LNCaP clone FGC (cell line): ENCODE results near the gene H2AZ1.

Source experiments
- DNase-seq: peaks from one replicate; pipeline ENCODE4 v3.0.0-alpha.2; 2011; ENCODE audit warnings: low read depth
- H3K4me3 ChIP-seq: 2 replicates; pipeline ENCODE4 v1.5.1; 2011; ENCODE audit warnings: mild to moderate bottlenecking, low read depth, low read length, control low read depth
- CTCF ChIP-seq: IDR thresholded peaks from 2 replicates; pipeline ENCODE4 v1.5.1; 2012; ENCODE audit warnings: mild to moderate bottlenecking; ENCODE audit not compliant: control insufficient read depth, insufficient read depth; ENCODE audit errors: extremely low read depth

H2AZ1 gene

DNA sequence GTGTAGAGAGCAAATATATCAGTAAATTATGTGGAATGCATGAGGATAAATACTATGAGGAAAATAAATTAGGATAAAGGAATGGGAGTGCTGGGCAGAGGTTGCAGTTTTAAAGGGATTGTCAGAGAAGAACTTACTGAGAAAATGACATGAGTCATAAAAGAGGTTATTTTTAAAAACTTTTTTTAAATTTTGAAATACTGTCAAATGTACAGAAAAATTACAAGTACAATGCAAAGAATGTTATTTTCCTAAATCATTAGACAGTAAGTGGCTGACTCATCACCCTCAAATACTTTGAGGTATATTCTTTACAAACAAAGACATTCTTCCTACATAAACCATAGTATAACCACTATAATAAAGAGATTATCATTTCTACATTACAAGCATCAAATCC, 29.8 kb upstream of the H2AZ1 start:
- no peak for TF ChIP-seq CTCF
- no peak overlapping the region for H3K4me3 ChIP-seq
- no peak for DNase-seq

DNA sequence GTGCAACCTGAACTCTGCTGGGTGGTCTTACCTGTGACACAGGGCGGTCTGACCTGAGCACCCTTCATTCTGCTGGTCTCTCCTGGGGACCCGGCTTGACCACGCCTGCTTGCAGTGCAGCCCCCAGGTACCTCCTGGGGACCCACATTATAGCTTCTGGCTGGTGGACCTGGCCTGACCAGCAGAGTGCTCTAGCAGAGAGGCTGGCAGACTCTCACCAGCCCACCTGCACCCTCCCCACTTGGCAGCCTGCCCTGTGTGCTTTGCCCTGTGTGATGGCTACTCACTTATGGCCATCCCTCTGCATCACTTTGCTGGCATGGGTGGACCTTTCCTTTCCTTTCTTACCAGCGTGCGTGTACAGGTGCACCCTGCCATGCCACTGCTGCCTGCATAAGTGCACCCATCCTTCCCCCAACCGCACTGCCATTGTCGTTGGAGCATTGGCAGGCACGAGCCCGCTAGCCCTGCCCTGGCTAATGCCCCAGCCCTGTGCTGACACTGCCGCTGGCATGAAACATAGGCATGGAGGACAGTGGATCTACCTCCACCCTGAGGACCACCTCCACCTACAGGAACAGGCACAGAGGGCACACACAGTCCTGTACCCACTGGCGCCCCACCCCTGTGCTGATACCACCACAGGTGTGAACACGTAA, 21.5 kb upstream of the H2AZ1 start:
- TF ChIP-seq CTCF = no peak
- no peak for DNase-seq

DNA sequence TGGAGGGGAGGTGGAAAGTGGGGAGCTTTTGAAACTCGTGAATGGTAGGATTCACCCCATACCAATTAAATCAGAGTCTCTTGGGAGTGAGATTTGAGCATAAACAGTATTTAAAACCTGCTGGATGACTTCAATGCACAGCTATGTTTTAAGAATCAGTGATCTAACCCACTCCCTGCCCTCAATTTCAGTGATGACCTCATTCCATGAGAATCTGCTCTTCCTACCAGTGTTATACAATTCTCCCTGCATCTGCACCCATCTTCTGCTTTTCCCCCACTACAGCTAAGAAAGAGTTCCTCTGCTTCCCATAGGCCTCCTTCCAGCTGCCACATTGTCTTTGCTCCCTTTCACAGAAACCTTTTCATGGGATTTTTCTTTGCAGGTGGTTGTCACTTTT, 18.3 kb upstream of the H2AZ1 start:
- no peak for DNase-seq
- TF ChIP-seq CTCF = no peak
- no peak overlapping the region for H3K4me3 ChIP-seq

More for the DNA sequence above, 21.5 kb upstream of the H2AZ1 start:
- no peak overlapping the region for H3K4me3 ChIP-seq

DNA sequence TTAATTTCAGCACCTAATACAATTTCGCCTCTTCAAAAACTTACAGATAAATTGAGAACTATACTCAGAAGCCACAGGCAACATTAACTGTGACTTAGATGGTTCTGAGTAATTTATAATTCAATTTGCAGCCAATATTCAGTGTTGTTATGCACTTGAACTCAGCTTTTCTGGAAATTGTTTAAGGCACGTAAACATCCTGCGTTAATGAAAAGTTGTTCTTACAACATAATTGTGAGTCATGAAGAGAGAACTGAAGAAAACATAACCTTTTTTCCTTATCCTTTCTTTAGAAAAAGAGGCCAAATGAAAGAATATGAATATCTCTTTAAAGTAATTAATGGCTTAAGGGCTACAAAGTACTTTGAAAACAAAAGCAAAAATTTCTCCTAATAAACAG, 16.6 kb upstream of the H2AZ1 start:
- no peak overlapping the region for H3K4me3 ChIP-seq
- TF ChIP-seq CTCF = no peak
- DNase-seq = no peak

GRCh38 chr4:99965674-99966350, 15.7 kb upstream of the H2AZ1 start:
- DNase-seq = no peak
- H3K4me3 ChIP-seq = no peak overlapping the region
- TF ChIP-seq CTCF = no peak

DNA sequence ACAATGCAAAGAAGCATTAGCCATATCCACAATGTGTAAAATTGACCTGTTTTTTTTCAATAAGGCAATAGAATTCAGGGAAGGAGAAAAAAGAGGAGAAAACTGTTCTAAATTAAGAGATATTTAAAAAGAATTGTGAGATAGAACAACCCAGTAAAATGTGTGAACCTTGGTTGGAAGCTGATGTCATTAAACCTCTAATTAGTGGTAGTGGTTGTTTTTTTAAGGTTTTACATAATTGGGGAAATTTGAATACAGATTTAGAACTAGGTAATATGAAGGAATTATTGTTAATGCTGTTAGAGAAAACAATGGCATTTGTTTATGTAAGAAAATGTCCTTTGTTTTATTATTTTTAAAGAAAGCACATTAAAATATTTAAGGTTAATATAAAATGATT, 15.1 kb upstream of the H2AZ1 start:
- DNase-seq = no peak
- no peak overlapping the region for H3K4me3 ChIP-seq
- TF ChIP-seq CTCF = no peak

- DNase-seq = no peak
- TF ChIP-seq CTCF = no peak
- no peak overlapping the region for H3K4me3 ChIP-seq
Observed at GRCh38 chr4:99961711-99962110, 11.6 kb upstream of the H2AZ1 start.
